GM23248 (cell line): ENCODE results near the gene ONECUT1. TPM values are rescaled to one million over a fixed set of nuclear protein-coding genes. Genes with fewer than 3 reads are reported as not detected.

Source experiments
- DNase-seq: peaks from one replicate; pipeline ENCODE4 v3.0.0-alpha.2; 2015
- H2AFZ ChIP-seq: fragments of 200-600 bp; sonication (generic); 2 replicates; pipeline ENCODE4 v1.6.1; 2016; ENCODE audit warnings: antibody characterized with exemption
- H3F3A ChIP-seq: fragments of 200-600 bp; sonication (generic); 2 replicates; pipeline ENCODE4 v1.6.1; 2016; ENCODE audit warnings: mild to moderate bottlenecking, antibody characterized with exemption, mixed run types; ENCODE audit not compliant: insufficient read depth
- H3K27ac ChIP-seq: fragments of 200-600 bp; sonication (generic); 2 replicates; pipeline ENCODE4 v1.5.1; 2016; ENCODE audit warnings: mild to moderate bottlenecking
- H3K27me3 ChIP-seq: fragments of 200-600 bp; sonication (generic); replicated peaks from 2 replicates; pipeline ENCODE4 v1.6.1; 2016; ENCODE audit warnings: mild to moderate bottlenecking; ENCODE audit not compliant: insufficient read depth
- H3K36me3 ChIP-seq: fragments of 200-600 bp; sonication (generic); 2 replicates; pipeline ENCODE4 v1.6.1; 2016; ENCODE audit warnings: low read depth, mild to moderate bottlenecking
- H3K4me1 ChIP-seq: fragments of 200-600 bp; sonication (generic); 2 replicates; pipeline ENCODE4 v1.6.1; 2016; ENCODE audit warnings: mild to moderate bottlenecking; ENCODE audit not compliant: insufficient read depth
- H3K4me2 ChIP-seq: fragments of 200-600 bp; sonication (generic); one replicate; pipeline ENCODE4 v1.6.1; 2016; ENCODE audit warnings: mild to moderate bottlenecking; ENCODE audit not compliant: unreplicated experiment
- H3K4me3 ChIP-seq: fragments of 200-600 bp; sonication (generic); 2 replicates; pipeline ENCODE4 v1.5.1; 2016; ENCODE audit warnings: mild to moderate bottlenecking
- H3K79me2 ChIP-seq: fragments of 200-600 bp; sonication (generic); 2 replicates; pipeline ENCODE4 v1.6.1; 2016; ENCODE audit warnings: mild to moderate bottlenecking; ENCODE audit not compliant: insufficient read depth
- H3K9ac ChIP-seq: fragments of 200-600 bp; sonication (generic); 2 replicates; pipeline ENCODE4 v1.6.1; 2016; ENCODE audit warnings: mild to moderate bottlenecking
- H3K9me2 ChIP-seq: fragments of 200-600 bp; sonication (generic); 2 replicates; pipeline ENCODE4 v1.6.1; 2016; ENCODE audit warnings: mixed run types, mild to moderate bottlenecking, moderate library complexity; ENCODE audit not compliant: insufficient read depth
- H3K9me3 ChIP-seq: fragments of 200-600 bp; sonication (generic); one replicate; pipeline ENCODE4 v1.6.1; 2017; ENCODE audit warnings: low read depth
- H4K20me1 ChIP-seq: fragments of 200-600 bp; sonication (generic); 2 replicates; pipeline ENCODE4 v1.6.0; 2016; ENCODE audit not compliant: insufficient read depth
- EZH2 ChIP-seq: fragments of 200-600 bp; sonication (generic); IDR thresholded peaks from 2 replicates; pipeline ENCODE4 v1.6.1; 2018; ENCODE audit warnings: antibody characterized with exemption, mild to moderate bottlenecking; ENCODE audit not compliant: insufficient read depth, poor library complexity, severe bottlenecking
- EZH2phosphoT487 ChIP-seq: fragments of 200-600 bp; sonication (generic); IDR thresholded peaks from 2 replicates; pipeline ENCODE4 v1.6.1; 2018; ENCODE audit warnings: antibody characterized with exemption, moderate library complexity, mild to moderate bottlenecking, low read depth; ENCODE audit not compliant: insufficient read depth
- WGBS, 2 experiments: methylation state at CpG; one replicate each; pipeline ENCODE4 v1.1.6; 2015 to 2017; ENCODE audit warnings: low lambda C conversion rate in 2 of 2, low coverage in 1 of 2; ENCODE audit errors: missing lambda C conversion rate in 2 of 2; 5-methylcytosine and 5-hydroxymethylcytosine counted together
- in situ Hi-C: fragments of 300-500 bp; cut with MboI; formaldehyde crosslinking; loops from 2 replicates; pipeline ENCODE4 v1.15.0; 2020
- polyA plus RNA-seq: library from polyadenylated mRNA; unstranded; fragments of >200 nt; fragmentation: Nextera tagmentation; extraction: Ambion mirVana; gene quantifications from 2 replicates; pipeline ENCODE4 v1.2.1, GENCODE V29; 2016
- total RNA-seq: library from RNA; depleted of rRNA; stranded (reverse); fragments of >200 nt; shearing (Covaris generic); gene quantifications from 2 replicates; pipeline ENCODE4 v1.2.3, GENCODE V29; 2014

Gene ONECUT1
- total and polyA plus RNA-seq, 2 experiments from 2014 or later: not detected

GRCh38 chr15:52789601-52790168 is 451 bp downstream of the ONECUT1 start:
- Histone ChIP-seq H3K79me2 (no peaks in the 10 kb centered on the region), H3K9me3 (no peaks in the 10 kb centered on the region), H3K27ac (no peak overlapping the region), H3F3A (0 out of 2 replicates have a peak, but pooled peaks cover 4% of the 10 kb centered on the region), H3K4me2 (peak overlapping the region; percentile 85), H2AFZ (peak overlapping the region; percentile 76; the same call in 1 of the 2 replicates), H3K4me3 (peak overlapping the region; percentile 72), H3K9me2 (no peaks in the 10 kb centered on the region), H3K9ac (no peak overlapping the region), H3K27me3 (peaks cover 76% of the 10 kb centered on the region), H3K4me1 (no peaks in the 10 kb centered on the region), H3K36me3 (no peaks in the 10 kb centered on the region), H4K20me1 (no peaks in the 10 kb centered on the region)
- WGBS, 2 experiments: 1% methylated on average over 30 to 49 of the region's 51 CpGs
- peak; percentile 35 for DNase-seq
- TF ChIP-seq EZH2 (peak; percentile 24), EZH2phosphoT487 (no peak)
- in situ Hi-C loops: loop anchor here (25.0 kb wide), 1 partner anchor 398 kb away; no protein-coding TSS in a partner anchor

- no peak overlapping the region; the same call in 1 of the 2 replicates for H3K4me3 ChIP-seq
- in situ Hi-C loops: loop anchor here (25.0 kb wide), 1 partner anchor 398 kb away; no protein-coding TSS in a partner anchor
- no peaks in the 10 kb centered on the region for H3K4me1 ChIP-seq
- 0 out of 2 replicates have a peak, but pooled peaks cover 4% of the 10 kb centered on the region for H3F3A ChIP-seq
- H3K9me3 ChIP-seq: no peaks in the 10 kb centered on the region
- peaks cover 76% of the 10 kb centered on the region for H3K27me3 ChIP-seq
- no peak overlapping the region for H3K9ac ChIP-seq
- TF ChIP-seq EZH2 (no peak), EZH2phosphoT487 (no peak)
- WGBS, 2 experiments: 5 to 6% methylated on average over 35 of the region's 37 CpGs
- H3K27ac ChIP-seq: no peak overlapping the region
- H4K20me1 ChIP-seq: no peaks in the 10 kb centered on the region
- H3K36me3 ChIP-seq: no peaks in the 10 kb centered on the region
- H2AFZ ChIP-seq: no peak overlapping the region
- no peak for DNase-seq
- no peaks in the 10 kb centered on the region for H3K79me2 ChIP-seq
- no peaks in the 10 kb centered on the region for H3K9me2 ChIP-seq
- no peak overlapping the region for H3K4me2 ChIP-seq
These were observed 1.0 kb downstream of the ONECUT1 start for GRCh38 chr15:52789008-52789600.

- no peak overlapping the region for H3K4me2 ChIP-seq
- H3K9me3 ChIP-seq: no peaks in the 10 kb centered on the region
- 5% methylated on average over 52 to 58 of the region's 58 CpGs for WGBS, 2 experiments
- no peak overlapping the region for H3K27ac ChIP-seq
- DNase-seq: no peak
- 0 out of 2 replicates have a peak, but pooled peaks cover 4% of the 10 kb centered on the region for H3F3A ChIP-seq
- peaks cover 76% of the 10 kb centered on the region for H3K27me3 ChIP-seq
- TF ChIP-seq EZH2phosphoT487: no peak
- TF ChIP-seq EZH2: no peak
- H3K36me3 ChIP-seq: no peaks in the 10 kb centered on the region
- no peaks in the 10 kb centered on the region for H3K9me2 ChIP-seq
- H3K79me2 ChIP-seq: no peaks in the 10 kb centered on the region
- H2AFZ ChIP-seq: no peak overlapping the region
- in situ Hi-C loops: loop anchor here (25.0 kb wide), 1 partner anchor 399 kb away; no protein-coding TSS in a partner anchor
- H3K4me3 ChIP-seq: no peak overlapping the region
- H3K4me1 ChIP-seq: no peaks in the 10 kb centered on the region
- no peaks in the 10 kb centered on the region for H4K20me1 ChIP-seq
- H3K9ac ChIP-seq: no peak overlapping the region
These were observed 1.8 kb downstream of the ONECUT1 start for GRCh38 chr15:52788099-52788986.

DNA sequence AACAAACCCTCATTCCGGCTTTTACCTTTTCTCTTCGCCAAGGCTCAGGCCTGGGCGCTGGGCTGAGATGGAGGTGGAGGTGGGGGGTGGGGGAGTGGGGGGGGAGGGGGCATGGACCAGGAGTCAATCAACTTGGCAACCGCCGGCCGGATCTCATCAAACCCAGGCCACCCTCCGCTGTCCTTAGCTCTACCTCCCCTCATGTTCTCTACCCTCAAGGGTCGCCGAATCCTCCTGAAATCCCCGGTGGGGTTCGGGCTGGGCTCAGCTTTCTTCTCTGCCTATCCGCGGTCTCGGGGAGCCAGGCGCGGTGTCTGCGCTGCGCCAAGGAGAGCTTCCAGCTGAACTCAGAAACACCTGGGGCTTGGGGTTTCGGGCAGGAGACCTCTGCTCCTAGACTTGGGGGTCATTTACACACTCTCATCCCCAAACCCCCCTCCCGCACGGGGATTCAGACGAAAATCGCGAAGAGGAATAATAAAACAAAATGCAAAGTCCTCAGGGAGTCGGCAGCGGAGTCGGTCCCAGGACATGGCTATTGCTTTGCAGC is 2.5 kb downstream of the ONECUT1 start:
- no peak for DNase-seq
- H3K36me3 ChIP-seq: no peaks in the 10 kb centered on the region
- no peak for TF ChIP-seq EZH2
- no peak for TF ChIP-seq EZH2phosphoT487
- no peak overlapping the region for H3K27ac ChIP-seq
- no peaks in the 10 kb centered on the region for H3K9me3 ChIP-seq
- H3K4me3 ChIP-seq: no peak overlapping the region
- H3K4me1 ChIP-seq: no peaks in the 10 kb centered on the region
- no peak overlapping the region for H2AFZ ChIP-seq
- H3K79me2 ChIP-seq: no peaks in the 10 kb centered on the region
- H3K27me3 ChIP-seq: peaks cover 76% of the 10 kb centered on the region
- 4 to 6% methylated on average over 24 to 27 of the region's 27 CpGs for WGBS, 2 experiments
- no peaks in the 10 kb centered on the region for H4K20me1 ChIP-seq
- no peaks in the 10 kb centered on the region for H3K9me2 ChIP-seq
- in situ Hi-C loops: loop anchor here (25.0 kb wide), 1 partner anchor 400 kb away; no protein-coding TSS in a partner anchor
- H3K4me2 ChIP-seq: no peak overlapping the region
- no peak overlapping the region for H3K9ac ChIP-seq
- H3F3A ChIP-seq: 0 out of 2 replicates have a peak, but pooled peaks cover 4% of the 10 kb centered on the region
